GM19193 (cell line): ENCODE results near the gene UTS2R.

ENCODE experiments used
- POLR2A ChIP-seq: IDR thresholded peaks from 4 replicates; pipeline ENCODE4 v1.6.1; 2011; ENCODE audit not compliant: insufficient read depth, insufficient read length; ENCODE audit errors: extremely low read depth

Gene UTS2R

GRCh38 chr17:82403662-82404660, 32.4 kb downstream of the UTS2R start:
- no peak for TF ChIP-seq POLR2A

DNA sequence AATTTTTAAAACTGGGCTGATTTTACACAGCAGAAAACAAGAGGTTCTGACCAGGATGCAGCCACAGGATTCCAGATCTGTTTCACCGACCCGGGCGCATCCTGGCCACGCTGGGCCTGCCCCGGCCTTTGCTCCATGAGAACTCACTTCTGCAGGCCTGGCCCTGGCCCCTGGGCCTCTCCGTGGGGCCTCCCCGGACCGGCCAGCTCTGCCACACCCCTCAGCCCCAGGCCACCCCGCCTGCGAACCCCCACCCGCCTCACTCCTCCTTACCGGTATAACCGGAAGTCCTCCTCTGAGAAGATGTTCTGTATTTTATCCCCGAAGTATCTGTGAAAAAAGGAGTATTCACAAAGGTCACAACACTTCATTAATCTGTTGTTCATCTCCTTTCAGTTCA, 33.5 kb downstream of the UTS2R start:
- no peak for TF ChIP-seq POLR2A

GRCh38 chr17:82406131-82406671, 34.6 kb downstream of the UTS2R start:
- no peak for TF ChIP-seq POLR2A

DNA sequence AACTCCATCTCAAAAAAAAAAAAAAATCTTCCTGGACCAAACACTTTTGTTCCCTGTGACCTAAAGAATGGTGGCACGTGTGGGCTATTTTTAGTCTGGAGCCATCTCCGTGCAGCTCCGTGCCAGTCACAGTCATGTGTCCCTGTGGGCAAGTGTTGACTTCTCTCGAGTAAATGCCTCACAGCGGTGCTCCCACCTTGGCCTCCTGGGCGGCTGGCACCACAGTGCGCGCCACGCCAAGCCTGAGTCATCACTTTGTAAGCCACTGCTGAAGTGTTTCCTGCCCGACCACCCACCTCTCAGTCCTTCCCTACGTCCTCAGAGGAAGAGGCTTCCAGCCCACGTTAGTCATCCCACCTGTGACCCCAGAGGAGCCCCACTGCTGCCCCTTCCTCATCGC, 35.7 kb downstream of the UTS2R start:
- no peak for TF ChIP-seq POLR2A

- TF ChIP-seq POLR2A: no peak
Measured at GRCh38 chr17:82408288-82408937, 36.8 kb downstream of the UTS2R start.

GRCh38 chr17:82408938-82409318, 37.4 kb downstream of the UTS2R start:
- TF ChIP-seq POLR2A: no peak

DNA sequence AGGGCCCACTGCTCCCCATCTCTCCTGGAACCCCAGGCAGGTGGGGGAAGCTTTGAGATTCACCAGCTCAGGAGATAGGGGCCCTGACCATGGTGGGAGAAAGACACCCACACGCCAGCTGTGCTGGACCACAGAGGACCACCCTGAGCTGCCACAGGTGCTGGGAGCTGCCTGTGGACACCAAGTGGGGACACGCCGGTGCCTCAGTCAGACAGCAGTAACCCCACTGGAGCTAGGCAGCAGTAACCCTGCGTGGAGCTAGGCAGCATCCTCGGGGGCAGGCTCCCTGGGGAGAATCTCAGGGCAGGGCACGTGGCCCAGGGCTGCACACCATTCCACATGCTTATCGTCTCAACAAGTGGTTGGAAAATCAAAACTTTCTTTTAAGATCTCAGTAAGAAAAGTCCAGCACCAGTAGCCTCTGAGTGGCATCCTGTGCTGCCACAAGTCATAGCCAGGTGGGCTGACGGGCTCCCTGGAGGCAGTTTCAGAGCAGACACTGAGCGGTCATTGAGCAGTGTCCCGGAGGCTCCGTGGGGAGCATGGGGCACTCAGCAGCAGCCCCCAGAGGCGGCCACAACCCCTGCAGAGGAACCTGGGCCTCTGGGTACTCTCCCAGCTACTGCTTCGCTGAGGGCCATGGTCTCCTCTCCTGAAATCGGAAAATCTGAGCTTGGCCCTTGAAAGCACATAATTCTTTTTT, 38.6 kb downstream of the UTS2R start:
- TF ChIP-seq POLR2A: no peak

GRCh38 chr17:82411396-82412053, 40.0 kb downstream of the UTS2R start:
- no peak for TF ChIP-seq POLR2A

DNA sequence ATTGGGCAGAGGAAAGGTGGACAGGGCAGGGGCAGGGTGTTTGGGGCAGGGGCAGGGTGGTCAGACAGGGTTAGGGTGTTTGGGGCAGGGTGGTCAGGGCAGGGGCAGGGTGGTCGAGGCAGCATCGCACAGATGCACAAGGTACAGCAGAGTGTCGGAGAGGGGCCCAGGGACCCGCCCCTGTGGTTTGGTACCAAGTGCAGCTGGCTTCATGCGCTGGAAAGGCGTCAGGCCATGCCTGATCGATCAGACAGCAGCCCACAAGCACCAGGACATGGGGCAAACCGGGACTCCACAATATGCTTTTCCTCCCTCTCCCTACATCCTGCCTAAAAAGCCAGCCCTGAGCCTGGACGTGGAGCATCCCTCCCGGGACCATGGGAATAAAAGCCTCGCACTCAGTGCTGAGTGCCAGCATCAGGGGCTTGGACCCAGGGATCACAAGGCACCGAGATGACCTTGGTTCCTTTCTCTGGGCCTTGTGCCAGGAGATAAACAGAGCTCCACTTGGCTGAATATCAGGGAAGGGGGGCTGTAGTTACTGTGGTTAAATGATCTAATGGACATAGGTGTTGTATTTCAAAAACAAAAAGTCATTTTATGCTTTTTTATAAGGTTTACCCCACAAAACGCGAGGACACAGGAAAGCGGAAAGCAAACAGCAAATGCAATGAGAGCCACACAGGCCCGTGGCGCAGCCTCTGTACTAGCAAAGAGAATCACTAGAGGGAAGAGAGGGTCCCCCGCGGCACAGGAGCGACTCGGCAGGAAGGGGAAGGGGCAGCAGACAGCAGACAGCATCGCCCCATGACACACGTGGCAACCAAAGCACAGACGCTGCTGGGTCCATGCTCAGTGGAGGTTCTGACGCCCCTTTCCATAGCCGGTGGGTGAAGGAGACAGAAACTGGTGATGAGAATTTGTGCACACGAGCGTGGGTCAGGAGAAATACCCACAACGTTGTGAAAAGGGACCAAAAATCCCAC, 41.3 kb downstream of the UTS2R start:
- TF ChIP-seq POLR2A: no peak

DNA sequence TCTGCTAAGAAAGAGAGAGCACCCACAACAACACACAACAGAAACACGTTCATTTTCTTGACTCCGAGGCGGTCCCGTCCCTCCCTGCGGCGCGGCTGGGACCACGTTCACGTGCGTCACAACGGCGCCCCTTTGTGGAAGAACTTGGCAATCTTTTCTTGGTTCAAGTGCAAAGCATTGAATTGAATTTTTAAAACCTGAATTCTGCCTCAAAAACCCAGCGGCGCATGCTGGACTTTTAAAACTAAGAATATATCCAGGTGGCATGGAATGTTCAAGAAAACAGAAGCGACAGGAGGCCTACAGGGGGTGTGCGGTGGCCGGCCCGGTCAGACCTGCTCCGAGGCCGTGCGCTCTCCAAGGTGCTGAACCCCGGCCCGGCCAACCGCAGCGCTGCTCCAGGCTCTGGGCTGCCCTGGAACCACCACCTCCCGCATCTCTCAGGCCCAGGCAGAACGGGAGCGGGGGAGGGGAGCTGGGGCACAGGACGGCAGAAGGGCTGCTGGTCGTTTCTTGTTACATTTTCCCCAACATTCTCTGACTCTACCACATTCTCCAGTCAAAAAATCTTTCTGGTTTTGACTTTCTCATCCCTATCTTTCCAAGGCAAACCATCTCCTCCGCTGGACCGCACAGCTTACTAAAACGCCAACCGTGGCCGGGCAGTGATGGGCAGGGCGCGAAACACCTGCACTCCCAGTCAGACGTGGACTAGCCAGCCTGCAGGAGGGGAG, 43.1 kb downstream of the UTS2R start:
- no peak for TF ChIP-seq POLR2A

DNA sequence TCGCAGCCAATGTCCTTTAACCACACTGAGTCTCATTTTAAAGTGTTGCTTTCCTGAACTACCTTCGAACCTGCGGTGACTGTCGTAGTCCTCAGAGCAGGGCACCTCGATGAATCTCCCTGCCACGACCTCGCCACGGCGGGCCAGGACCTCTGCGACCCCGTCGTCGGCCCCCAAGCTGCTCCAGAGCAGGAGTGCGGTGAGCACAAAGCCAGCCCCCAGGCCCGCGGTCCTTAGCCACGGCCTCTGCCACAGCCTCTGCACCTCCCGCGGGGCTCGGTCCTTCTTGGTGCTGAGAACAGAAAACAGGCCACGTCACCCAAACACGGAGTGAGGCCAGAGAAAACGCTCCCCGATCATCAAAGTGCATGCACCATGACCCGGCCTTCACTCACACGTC, 43.8 kb downstream of the UTS2R start:
- TF ChIP-seq POLR2A: no peak

DNA sequence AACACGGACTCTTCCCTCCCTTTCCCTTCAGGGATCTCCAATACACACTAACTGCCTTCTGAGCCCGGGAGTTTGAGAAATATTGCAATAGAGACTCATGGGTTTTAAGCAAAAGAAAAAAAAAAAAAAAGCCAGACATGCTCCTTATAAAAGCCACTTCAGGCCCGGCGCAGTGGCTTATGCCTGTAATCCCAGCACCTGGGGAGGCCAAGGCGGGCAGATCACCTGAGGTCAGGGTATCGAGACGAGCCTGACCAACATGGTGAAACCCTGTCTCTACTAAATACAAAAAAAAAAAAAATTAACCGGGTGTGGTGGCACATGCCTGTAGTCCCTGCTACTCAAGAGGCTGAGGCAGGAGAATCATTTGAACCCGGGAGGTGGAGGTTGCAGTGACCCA, 44.2 kb downstream of the UTS2R start:
- no peak for TF ChIP-seq POLR2A

GRCh38 chr17:82416264-82416663, 44.7 kb downstream of the UTS2R start:
- TF ChIP-seq POLR2A: no peak
